GM13976 (cell line): ENCODE measurements around the gene MPZL2.

Experiments used
- DNase-seq: peaks from one replicate; pipeline ENCODE4 v3.0.0; 2012; ENCODE audit warnings: low spot score
- in situ Hi-C: fragments of 300-500 bp; cut with MboI; formaldehyde crosslinking; loops from one replicate; pipeline ENCODE4 v1.12.0; 2022; ENCODE audit warnings: low sequenced_read_pairs, mixed read lengths, inconsistent platforms; ENCODE audit not compliant: unreplicated experiment
- TF ChIP-seq, protein P1 (sequence below): IDR thresholded peaks from 2 replicates; pipeline ENCODE4 v1.5.1; 2012; ENCODE audit warnings: borderline replicate concordance, mild to moderate bottlenecking; ENCODE audit not compliant: insufficient read depth; ENCODE audit errors: extremely low read depth, missing control alignments, control extremely low read depth

The MPZL2 gene

DNA sequence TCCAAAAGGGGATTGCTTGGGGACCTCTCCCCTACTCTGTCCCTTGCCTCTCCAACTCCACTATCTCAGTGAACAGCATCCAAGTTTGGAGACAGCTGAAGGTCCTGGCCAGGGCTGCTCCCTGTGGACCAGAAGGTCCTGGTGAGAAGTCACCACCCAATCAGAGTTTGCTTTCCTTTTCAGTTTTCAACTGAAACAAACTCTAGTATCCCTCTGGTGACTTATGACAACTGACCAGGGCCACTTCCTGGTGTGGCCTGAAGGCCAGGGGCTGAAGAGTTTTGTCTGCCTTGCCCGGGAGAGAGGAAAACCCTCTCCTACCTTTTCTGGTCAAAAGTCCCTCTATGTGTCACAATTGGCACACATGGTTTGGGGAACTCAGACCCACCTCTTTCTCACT is 44.4 kb downstream of the MPZL2 start:
- TF ChIP-seq, protein P1, sequence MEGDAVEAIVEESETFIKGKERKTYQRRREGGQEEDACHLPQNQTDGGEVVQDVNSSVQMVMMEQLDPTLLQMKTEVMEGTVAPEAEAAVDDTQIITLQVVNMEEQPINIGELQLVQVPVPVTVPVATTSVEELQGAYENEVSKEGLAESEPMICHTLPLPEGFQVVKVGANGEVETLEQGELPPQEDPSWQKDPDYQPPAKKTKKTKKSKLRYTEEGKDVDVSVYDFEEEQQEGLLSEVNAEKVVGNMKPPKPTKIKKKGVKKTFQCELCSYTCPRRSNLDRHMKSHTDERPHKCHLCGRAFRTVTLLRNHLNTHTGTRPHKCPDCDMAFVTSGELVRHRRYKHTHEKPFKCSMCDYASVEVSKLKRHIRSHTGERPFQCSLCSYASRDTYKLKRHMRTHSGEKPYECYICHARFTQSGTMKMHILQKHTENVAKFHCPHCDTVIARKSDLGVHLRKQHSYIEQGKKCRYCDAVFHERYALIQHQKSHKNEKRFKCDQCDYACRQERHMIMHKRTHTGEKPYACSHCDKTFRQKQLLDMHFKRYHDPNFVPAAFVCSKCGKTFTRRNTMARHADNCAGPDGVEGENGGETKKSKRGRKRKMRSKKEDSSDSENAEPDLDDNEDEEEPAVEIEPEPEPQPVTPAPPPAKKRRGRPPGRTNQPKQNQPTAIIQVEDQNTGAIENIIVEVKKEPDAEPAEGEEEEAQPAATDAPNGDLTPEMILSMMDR: no peak
- in situ Hi-C loops: no loop called here
- no peak for DNase-seq

DNA sequence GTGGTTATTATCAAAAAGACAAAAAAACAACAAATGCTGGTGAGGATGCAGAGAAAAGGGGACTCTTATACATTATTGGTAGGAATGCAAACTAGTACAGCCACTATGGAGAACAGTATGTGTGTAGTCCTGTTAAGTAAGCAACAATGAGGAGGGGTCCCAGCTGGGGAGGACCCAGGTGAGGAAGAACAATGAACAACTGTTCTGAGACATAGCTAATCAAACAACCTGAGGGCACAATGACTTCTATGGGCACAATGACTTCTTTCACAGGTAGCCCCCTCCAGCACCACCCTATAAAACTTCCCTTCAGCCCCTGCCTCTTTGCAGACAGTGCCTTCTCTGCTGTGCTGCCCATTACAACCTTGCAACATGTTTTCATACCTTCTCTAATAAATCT is 44.9 kb downstream of the MPZL2 start:
- no peak for DNase-seq
- in situ Hi-C loops: no loop called here
- TF ChIP-seq, protein P1: no peak

DNA sequence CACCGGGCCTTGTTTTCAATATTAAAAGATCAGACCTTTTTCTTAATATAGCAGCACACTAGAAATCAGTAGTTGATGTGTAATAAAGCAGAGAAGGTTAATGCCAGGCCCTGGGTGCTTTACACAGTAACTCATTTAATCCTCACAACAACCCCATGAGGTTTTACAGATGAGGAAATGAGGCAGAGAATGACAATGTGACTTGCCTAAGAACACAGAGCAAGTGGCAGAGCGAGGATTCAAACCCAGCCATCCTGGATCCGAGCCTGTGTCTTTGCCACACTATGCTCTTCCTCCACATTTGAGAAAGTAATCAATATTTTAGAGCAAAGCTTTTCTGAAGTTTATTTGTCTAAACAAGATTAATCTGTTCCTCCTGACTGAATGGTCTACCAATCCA is 46.5 kb downstream of the MPZL2 start:
- TF ChIP-seq, protein P1: no peak
- in situ Hi-C loops: no loop called here
- no peak for DNase-seq

DNA sequence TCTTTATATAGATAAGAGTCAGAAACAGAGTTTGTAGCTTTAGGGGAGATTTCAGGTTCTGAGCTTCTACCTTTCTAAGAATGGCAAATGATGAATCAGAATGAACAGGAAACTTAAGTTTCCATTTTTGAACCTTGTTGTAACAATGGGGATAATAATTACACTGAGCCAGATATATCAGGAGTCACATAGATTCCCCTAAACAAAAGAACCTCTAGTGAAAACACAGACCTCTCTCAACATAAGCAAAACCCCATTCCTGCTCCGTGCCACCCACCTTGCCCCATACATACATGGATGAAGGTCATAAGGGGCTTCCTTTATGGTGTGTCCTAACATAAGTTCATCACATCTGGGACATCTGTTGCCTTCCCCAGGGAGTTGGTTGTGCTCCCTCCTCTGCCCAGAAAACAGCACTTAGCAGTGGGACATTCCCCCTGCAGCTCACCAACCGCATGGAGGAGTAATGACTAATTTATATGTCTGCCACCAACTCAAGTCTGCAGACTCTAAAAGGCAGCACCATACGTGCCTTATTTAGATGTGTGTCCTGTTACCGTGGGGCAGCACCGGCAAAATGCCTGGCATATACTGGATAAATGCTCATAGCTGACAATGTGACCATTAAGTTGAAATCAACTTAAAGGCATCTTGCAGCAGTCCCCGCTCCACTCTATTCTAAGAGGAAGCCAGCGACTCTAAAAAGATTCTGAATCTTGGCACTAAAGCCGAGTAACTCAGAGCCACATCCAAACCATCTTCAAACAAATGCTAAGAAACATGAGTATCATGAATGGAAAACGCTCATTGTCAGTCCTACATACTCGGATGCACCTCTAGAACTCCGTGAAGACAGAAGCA is 47.2 kb downstream of the MPZL2 start:
- in situ Hi-C loops: no loop called here
- peak; percentile 41 for DNase-seq
- TF ChIP-seq, protein P1: no peak

DNA sequence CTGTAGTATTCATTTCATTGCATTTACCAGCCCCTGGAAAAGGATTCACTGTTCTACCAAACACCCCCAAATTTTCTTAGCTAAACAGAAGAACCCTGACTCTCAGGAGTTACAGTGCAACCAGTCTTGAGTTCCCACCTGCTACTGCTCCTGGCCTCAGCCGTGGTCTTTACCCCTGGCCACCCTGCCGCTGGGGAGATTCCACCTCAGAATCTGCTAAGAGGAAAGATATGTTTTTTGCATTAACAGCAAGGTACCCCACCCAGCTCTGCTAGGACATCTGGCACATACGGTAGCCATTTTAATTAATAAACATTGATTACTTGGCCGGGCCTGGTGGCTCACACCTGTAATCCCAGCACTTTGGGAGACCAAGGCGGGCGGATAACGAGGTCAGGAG is 48.3 kb downstream of the MPZL2 start:
- DNase-seq: no peak
- TF ChIP-seq, protein P1: no peak
- in situ Hi-C loops: no loop called here

DNA sequence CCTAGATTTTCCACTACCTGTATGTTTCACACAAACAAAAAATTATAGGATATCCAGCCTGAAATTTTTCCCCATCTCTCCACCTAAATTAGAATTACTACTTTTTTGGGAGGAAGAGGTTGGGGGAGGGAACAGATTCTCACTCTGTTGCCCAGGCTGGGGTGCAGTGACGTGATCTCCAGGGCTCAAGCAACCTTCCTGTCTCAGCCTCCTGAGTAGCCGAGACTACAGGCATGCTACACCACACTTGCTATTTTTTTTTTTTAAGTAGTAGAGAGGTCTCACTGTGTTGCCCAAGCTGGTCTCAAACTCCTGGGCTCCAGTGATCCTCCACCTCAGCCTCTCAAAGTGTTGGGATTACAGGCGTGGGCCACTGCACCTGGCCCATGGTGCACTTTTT is 48.8 kb downstream of the MPZL2 start:
- no peak for DNase-seq
- TF ChIP-seq, protein P1: no peak
- in situ Hi-C loops: no loop called here
